Neural crest cell (in vitro differentiated cells): Measurements from ENCODE around the gene PLXNC1. TPM values are rescaled to one million over a fixed set of nuclear protein-coding genes. Genes with fewer than 3 reads are reported as not detected.

Experiments used
- DNase-seq: peaks from one replicate; pipeline ENCODE4 v3.0.0; 2021; ENCODE audit warnings: low read depth, mixed read lengths, low spot score
- H3K27ac Mint-ChIP-seq: one replicate; pipeline ENCODE4 v1.8.0; 2021; ENCODE audit warnings: mild to moderate bottlenecking, mixed read lengths; ENCODE audit not compliant: unreplicated experiment
- H3K27me3 Mint-ChIP-seq: 2 replicates; pipeline ENCODE4 v1.8.0; 2021; ENCODE audit warnings: low read depth, mild to moderate bottlenecking, mixed read lengths
- H3K36me3 Mint-ChIP-seq: 2 replicates; pipeline ENCODE4 v1.8.0; 2021; ENCODE audit warnings: low read depth, mild to moderate bottlenecking, mixed read lengths
- H3K4me1 Mint-ChIP-seq: 2 replicates; pipeline ENCODE4 v1.8.0; 2021; ENCODE audit warnings: mixed read lengths
- H3K4me3 Mint-ChIP-seq: one replicate; pipeline ENCODE4 v1.8.0; 2021; ENCODE audit warnings: mild to moderate bottlenecking, mixed read lengths
- H3K9me3 Mint-ChIP-seq: 2 replicates; pipeline ENCODE4 v1.8.0; 2021; ENCODE audit warnings: mixed read lengths
- total RNA-seq: library from RNA; stranded (reverse); gene quantifications from 2 replicates; pipeline ENCODE4 v1.2.1, GENCODE V29; 2021
- TF ChIP-seq, protein P1 (sequence below): fragments of 200-600 bp; sonication (generic); conservative IDR thresholded peaks from 2 replicates; pipeline ENCODE4 v1.5.0; 2021; ENCODE audit warnings: antibody characterized with exemption, mild to moderate bottlenecking

PLXNC1 gene
- total RNA-seq, 1 donor from 2014 or later = 5.8 TPM

DNA sequence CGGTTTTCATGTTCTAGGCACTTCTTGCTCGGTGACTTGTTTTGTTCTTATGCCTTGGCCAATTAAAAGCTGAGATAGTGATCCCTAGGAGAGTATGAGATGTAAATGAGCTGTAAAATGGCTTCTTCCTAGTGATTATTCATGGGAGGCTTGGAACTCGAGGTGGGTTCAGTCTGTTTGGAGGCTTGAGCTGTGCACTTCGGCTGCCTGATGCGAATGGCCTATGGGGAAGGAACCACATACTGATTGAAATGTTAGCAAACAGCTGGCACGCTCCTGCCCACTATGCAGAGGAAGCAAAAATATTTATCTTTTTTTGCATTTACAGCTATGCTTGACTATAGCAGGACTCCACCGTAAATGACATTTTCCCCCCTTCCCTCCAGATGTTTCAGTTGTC is 75.5 kb downstream of the PLXNC1 start:
- Mint-ChIP-seq H3K36me3 (peaks cover 17% of the 10 kb centered on the region), H3K27me3 (no peaks in the 10 kb centered on the region), H3K4me3 (no peak overlapping the region), H3K4me1 (peaks cover 13% of the 10 kb centered on the region), H3K27ac (peak overlapping the region; percentile 45), H3K9me3 (no peaks in the 10 kb centered on the region)
- DNase-seq = no peak
- TF ChIP-seq, protein P1, sequence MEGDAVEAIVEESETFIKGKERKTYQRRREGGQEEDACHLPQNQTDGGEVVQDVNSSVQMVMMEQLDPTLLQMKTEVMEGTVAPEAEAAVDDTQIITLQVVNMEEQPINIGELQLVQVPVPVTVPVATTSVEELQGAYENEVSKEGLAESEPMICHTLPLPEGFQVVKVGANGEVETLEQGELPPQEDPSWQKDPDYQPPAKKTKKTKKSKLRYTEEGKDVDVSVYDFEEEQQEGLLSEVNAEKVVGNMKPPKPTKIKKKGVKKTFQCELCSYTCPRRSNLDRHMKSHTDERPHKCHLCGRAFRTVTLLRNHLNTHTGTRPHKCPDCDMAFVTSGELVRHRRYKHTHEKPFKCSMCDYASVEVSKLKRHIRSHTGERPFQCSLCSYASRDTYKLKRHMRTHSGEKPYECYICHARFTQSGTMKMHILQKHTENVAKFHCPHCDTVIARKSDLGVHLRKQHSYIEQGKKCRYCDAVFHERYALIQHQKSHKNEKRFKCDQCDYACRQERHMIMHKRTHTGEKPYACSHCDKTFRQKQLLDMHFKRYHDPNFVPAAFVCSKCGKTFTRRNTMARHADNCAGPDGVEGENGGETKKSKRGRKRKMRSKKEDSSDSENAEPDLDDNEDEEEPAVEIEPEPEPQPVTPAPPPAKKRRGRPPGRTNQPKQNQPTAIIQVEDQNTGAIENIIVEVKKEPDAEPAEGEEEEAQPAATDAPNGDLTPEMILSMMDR = no peak

DNA sequence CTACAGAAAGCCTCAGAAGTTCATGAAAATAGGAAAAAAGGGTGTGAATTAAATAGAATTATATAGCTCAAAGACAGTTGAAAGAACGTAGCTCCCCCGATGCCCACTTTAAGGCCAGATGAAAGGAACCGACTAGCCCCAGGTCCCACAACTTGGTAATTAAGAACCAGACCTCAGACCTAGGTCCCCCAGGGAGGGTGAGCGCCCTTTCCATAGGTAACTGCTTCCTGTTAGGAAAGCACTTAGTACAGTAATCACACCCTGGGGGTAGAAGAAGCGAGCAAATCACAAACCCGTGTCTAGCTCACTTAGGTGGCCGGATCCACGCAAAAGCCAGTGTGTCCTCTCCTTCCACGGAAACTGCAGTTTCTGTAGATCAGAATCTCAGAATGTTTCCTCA is 77.1 kb downstream of the PLXNC1 start:
- H3K9me3 Mint-ChIP-seq = peaks cover 3% of the 10 kb centered on the region
- no peak overlapping the region for H3K4me3 Mint-ChIP-seq

DNA sequence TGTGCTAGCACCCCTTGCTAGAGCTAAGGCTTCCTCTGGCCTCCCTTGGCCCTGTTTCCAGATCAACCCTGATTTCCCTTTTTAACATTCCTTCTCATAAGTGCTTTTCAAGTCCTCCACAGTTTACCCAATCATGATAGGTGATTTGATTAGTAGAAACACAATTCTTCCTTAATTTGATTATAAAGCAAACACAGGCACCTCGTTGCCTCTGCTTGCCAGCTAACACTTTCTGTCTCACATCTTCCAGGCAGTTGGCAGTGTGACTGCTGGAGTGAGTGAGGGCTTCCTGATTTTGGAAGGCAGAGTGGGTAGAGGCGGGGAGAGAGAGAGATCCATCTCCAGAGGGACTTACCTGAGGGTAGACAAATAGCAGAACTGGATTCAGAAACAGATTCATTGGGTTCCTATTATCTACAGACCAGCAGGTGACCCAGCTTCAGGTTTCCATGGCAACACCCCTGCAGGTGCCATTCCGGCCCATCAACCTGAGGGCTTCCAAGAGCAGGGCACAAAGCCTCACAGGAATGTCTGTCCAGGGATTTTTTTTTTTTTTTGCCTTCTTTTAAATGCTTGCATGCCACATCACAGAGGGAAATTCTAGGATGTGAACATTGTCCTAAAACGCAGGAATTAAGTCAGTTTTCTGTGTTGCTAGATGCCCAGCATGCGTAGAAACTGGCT is 77.7 kb downstream of the PLXNC1 start:
- H3K4me3 Mint-ChIP-seq = no peak overlapping the region
- DNase-seq = no peak
- H3K27ac Mint-ChIP-seq = no peak overlapping the region
- no peaks in the 10 kb centered on the region for H3K27me3 Mint-ChIP-seq
- peaks cover 24% of the 10 kb centered on the region for H3K4me1 Mint-ChIP-seq
- TF ChIP-seq, protein P1 = no peak
- H3K9me3 Mint-ChIP-seq = peaks cover 4% of the 10 kb centered on the region
- peaks cover 10% of the 10 kb centered on the region for H3K36me3 Mint-ChIP-seq

More for the DNA sequence above, 77.1 kb downstream of the PLXNC1 start:
- Mint-ChIP-seq H3K36me3 (peaks cover 12% of the 10 kb centered on the region), H3K27me3 (no peaks in the 10 kb centered on the region), H3K27ac (no peak overlapping the region), H3K4me1 (peaks cover 18% of the 10 kb centered on the region)
- no peak for DNase-seq
- TF ChIP-seq, protein P1 = no peak

DNA sequence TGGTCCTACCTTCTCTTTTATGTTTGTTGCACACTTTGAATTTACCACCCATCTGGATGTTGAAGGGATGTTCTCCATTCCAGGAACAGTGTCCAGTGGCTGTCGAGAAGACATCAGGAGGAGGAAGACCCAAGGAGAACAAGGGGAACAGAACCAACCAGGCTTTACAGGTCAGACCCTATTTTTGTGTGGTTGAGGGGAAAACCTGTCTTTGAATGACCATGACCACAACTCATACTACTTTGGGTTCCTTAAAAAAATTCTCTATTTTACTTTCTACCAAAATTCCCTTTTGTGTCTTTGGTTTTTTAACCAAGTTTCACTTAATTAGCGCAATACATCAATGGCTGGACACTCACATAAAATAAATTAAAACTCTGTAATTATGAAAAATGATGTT is 78.7 kb downstream of the PLXNC1 start:
- Mint-ChIP-seq H3K27ac (no peak overlapping the region), H3K9me3 (peaks cover 4% of the 10 kb centered on the region), H3K4me3 (no peak overlapping the region), H3K36me3 (peaks cover 10% of the 10 kb centered on the region), H3K4me1 (peaks cover 24% of the 10 kb centered on the region), H3K27me3 (no peaks in the 10 kb centered on the region)
- DNase-seq = no peak
- TF ChIP-seq, protein P1 = no peak

DNA sequence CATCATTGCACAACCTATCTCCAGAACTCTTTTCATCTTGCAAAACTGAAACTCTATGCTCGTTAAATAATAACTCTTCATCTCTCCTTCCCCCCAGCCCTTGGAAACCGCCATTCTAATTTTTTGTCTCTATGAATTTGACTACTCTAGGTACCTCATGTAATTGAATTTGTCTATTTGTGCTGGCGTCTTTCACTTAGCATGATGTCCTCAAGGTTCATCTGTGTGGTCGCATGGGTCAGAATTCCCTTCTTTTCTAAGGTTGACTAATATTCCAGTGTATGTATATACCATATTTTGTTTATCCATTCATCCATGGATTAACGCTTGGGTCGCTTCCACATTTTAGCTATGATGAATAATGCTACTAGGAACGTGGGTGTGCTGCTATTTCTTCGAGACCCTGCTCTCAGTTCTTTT is 80.1 kb downstream of the PLXNC1 start:
- peaks cover 8% of the 10 kb centered on the region for H3K36me3 Mint-ChIP-seq
- no peak overlapping the region for H3K27ac Mint-ChIP-seq
- H3K27me3 Mint-ChIP-seq = no peaks in the 10 kb centered on the region
- no peak overlapping the region for H3K4me3 Mint-ChIP-seq
- DNase-seq = no peak
- peaks cover 16% of the 10 kb centered on the region for H3K4me1 Mint-ChIP-seq
- TF ChIP-seq, protein P1 = no peak
- H3K9me3 Mint-ChIP-seq = peaks cover 4% of the 10 kb centered on the region
